GM23248 (cell line): ENCODE data around the gene SNRNP40.

Experiments
- EZH2 ChIP-seq: fragments of 200-600 bp; sonication (generic); IDR thresholded peaks from 2 replicates; pipeline ENCODE4 v1.6.1; 2018; ENCODE audit warnings: antibody characterized with exemption, mild to moderate bottlenecking; ENCODE audit not compliant: insufficient read depth, poor library complexity, severe bottlenecking
- EZH2phosphoT487 ChIP-seq: fragments of 200-600 bp; sonication (generic); IDR thresholded peaks from 2 replicates; pipeline ENCODE4 v1.6.1; 2018; ENCODE audit warnings: antibody characterized with exemption, moderate library complexity, mild to moderate bottlenecking, low read depth; ENCODE audit not compliant: insufficient read depth

GRCh38 chr1:31327381-31327780 is 30.8 kb upstream of the SNRNP40 start:
- TF ChIP-seq EZH2 (no peak), EZH2phosphoT487 (no peak)
